GM18870 (cell line): Measurements from ENCODE around the gene STXBP4.
"Not testable (repeated sequence)": the region's sequence is repeated elsewhere in the genome, so short reads cannot be mapped to it uniquely, and the experiment has no call there.

Experiments used
- ATAC-seq: cut with Tn5 transposase; IDR thresholded peaks from one replicate; pipeline ENCODE4 v1.9.1; 2021; ENCODE audit warnings: moderate library complexity; ENCODE audit not compliant: unreplicated experiment

Gene STXBP4

GRCh38 chr17:55038291-55038690 lies 69.7 kb downstream of the STXBP4 start:
- ATAC-seq, result no peak

GRCh38 chr17:55040611-55041010 lies 72.0 kb downstream of the STXBP4 start:
- ATAC-seq, result no peak

- ATAC-seq, result no peak
Observed at GRCh38 chr17:55053855-55054254, 85.3 kb downstream of the STXBP4 start.

- ATAC-seq, result no peak
Observed at GRCh38 chr17:55054429-55054828, 85.9 kb downstream of the STXBP4 start.

- no peak for ATAC-seq
Observed at GRCh38 chr17:55056526-55056925, 88.0 kb downstream of the STXBP4 start.

GRCh38 chr17:55057184-55057583 lies 88.6 kb downstream of the STXBP4 start:
- no peak for ATAC-seq

GRCh38 chr17:55059724-55060123 lies 91.2 kb downstream of the STXBP4 start:
- no peak for ATAC-seq

- ATAC-seq, result no peak
Observed at GRCh38 chr17:55062921-55063320, 94.4 kb downstream of the STXBP4 start.

GRCh38 chr17:55063885-55064874 lies 95.6 kb downstream of the STXBP4 start:
- ATAC-seq, result no peak

GRCh38 chr17:55067697-55068439 lies 99.3 kb downstream of the STXBP4 start:
- no peak for ATAC-seq

- ATAC-seq, result no peak
Observed at GRCh38 chr17:55068862-55069811, 100.6 kb downstream of the STXBP4 start.

GRCh38 chr17:55069983-55070529 lies 101.5 kb downstream of the STXBP4 start:
- ATAC-seq, result no peak

GRCh38 chr17:55072898-55073297 lies 104.3 kb downstream of the STXBP4 start:
- no peak for ATAC-seq

- not testable (repeated sequence) for ATAC-seq
Observed at GRCh38 chr17:55073467-55073866, 104.9 kb downstream of the STXBP4 start.

- ATAC-seq, result no peak
Observed at GRCh38 chr17:55081559-55081958, 113.0 kb downstream of the STXBP4 start.

- no peak for ATAC-seq
Observed at GRCh38 chr17:55086635-55087058, 118.1 kb downstream of the STXBP4 start.

GRCh38 chr17:55089256-55089655 lies 120.7 kb downstream of the STXBP4 start:
- no peak for ATAC-seq

GRCh38 chr17:55090079-55090492 lies 121.5 kb downstream of the STXBP4 start:
- ATAC-seq, result peak; percentile 97

- no peak for ATAC-seq
Observed at GRCh38 chr17:55093353-55093752, 124.8 kb downstream of the STXBP4 start.

- ATAC-seq, result no peak
Observed at GRCh38 chr17:55098765-55099164, 130.2 kb downstream of the STXBP4 start.
